Caco-2 (cell line): ENCODE measurements around the gene ZNF43. TPM values are rescaled to one million over a fixed set of nuclear protein-coding genes. Genes with fewer than 3 reads are reported as not detected.
"Not testable (repeated sequence)": the region's sequence is repeated elsewhere in the genome, so short reads cannot be mapped to it uniquely, and the experiment has no call there.

ENCODE experiments used
- BruUV-seq: library from RNA; stranded (reverse); fragments of 400-500 nt; replicated peaks from 2 replicates; lab custom pipeline; 2021; lab: Mats Ljungman, UMichigan
- CTCF ChIA-PET: fragments of 300-600 bp; sonication (Branson Sonifier 250); formaldehyde crosslinking; loops from one replicate; lab custom pipeline; 2022; ENCODE audit warnings: antibody characterized with exemption; lab: Charles Lee
- POLR2A ChIA-PET: fragments of 300-600 bp; sonication (Branson Sonifier 250); formaldehyde crosslinking; loops from one replicate; lab custom pipeline; 2022; ENCODE audit warnings: antibody characterized with exemption; lab: Charles Lee
- DNase-seq, 2 experiments: peaks; one replicate each; pipeline versions ENCODE4 v3.0.0 to v3.0.0-alpha.2; 2020 to 2022
- H3K27me3 ChIP-seq: replicated peaks from 2 replicates; pipeline ENCODE4 v1.6.0; 2011; ENCODE audit warnings: low read length; ENCODE audit not compliant: control insufficient read depth, insufficient read depth
- H3K36me3 ChIP-seq: 2 replicates; pipeline ENCODE4 v1.5.1; 2011; ENCODE audit warnings: low read length; ENCODE audit not compliant: control insufficient read depth, insufficient read depth
- H3K4me1 ChIP-seq: fragments of 250-450 bp; sonication (Bioruptor Pico); 2 replicates; pipeline ENCODE4 v1.5.1; 2020; ENCODE audit warnings: mild to moderate bottlenecking
- H3K4me3 ChIP-seq: 2 replicates; pipeline ENCODE4 v1.5.1; 2011; ENCODE audit warnings: low read depth, mild to moderate bottlenecking, control low read depth, low read length
- H3K9me3 ChIP-seq: fragments of 250-450 bp; sonication (Bioruptor Pico); 2 replicates; pipeline ENCODE4 v1.5.1; 2020; ENCODE audit warnings: mild to moderate bottlenecking, moderate library complexity
- H3K27ac Mint-ChIP-seq: one replicate; pipeline ENCODE4 v1.8.0; 2022; ENCODE audit warnings: mixed read lengths; ENCODE audit not compliant: unreplicated experiment
- H3K27me3 Mint-ChIP-seq: one replicate; pipeline ENCODE4 v1.8.0; 2022; ENCODE audit warnings: mixed read lengths; ENCODE audit not compliant: insufficient read depth, unreplicated experiment
- H3K36me3 Mint-ChIP-seq: one replicate; pipeline ENCODE4 v1.8.0; 2022; ENCODE audit warnings: mild to moderate bottlenecking, mixed read lengths; ENCODE audit not compliant: insufficient read depth, unreplicated experiment
- H3K4me1 Mint-ChIP-seq: one replicate; pipeline ENCODE4 v1.8.0; 2022; ENCODE audit warnings: low read depth, mixed read lengths; ENCODE audit not compliant: unreplicated experiment
- H3K4me3 Mint-ChIP-seq: one replicate; pipeline ENCODE4 v1.8.0; 2022; ENCODE audit warnings: mild to moderate bottlenecking, moderate library complexity, mixed read lengths; ENCODE audit not compliant: unreplicated experiment
- H3K9me3 Mint-ChIP-seq: one replicate; pipeline ENCODE4 v1.8.0; 2022; ENCODE audit warnings: mixed read lengths; ENCODE audit not compliant: unreplicated experiment
- intact Hi-C: fragments of 100-400 bp; cut with micrococcal nuclease; formaldehyde crosslinking; loops from one replicate; pipeline ENCODE4 v1.10.0; 2022; ENCODE audit not compliant: unreplicated experiment
- total RNA-seq: library from RNA; stranded (reverse); gene quantifications from 2 replicates; pipeline ENCODE4 v1.2.3, GENCODE V29; 2022
- TF ChIP-seq, protein P1 (sequence below), 2 experiments: fragments of 200-600 bp in 1 of 2; IDR thresholded peaks; 1 replicate in 1 of 2; 2 replicates in 1 of 2; pipeline versions ENCODE4 v1.5.1 to v1.8.0; 2011 to 2022; ENCODE audit warnings: antibody characterized with exemption in 1 of 2, control low read depth in 1 of 2, inconsistent platforms in 1 of 2, low read depth in 1 of 2, low read length in 1 of 2, mild to moderate bottlenecking in 1 of 2, moderate library complexity in 1 of 2; ENCODE audit not compliant: insufficient read depth in 1 of 2, severe bottlenecking in 1 of 2, unreplicated experiment in 1 of 2

Gene ZNF43
- total RNA-seq, 1 experiment from 2014 or later: not detected

DNA sequence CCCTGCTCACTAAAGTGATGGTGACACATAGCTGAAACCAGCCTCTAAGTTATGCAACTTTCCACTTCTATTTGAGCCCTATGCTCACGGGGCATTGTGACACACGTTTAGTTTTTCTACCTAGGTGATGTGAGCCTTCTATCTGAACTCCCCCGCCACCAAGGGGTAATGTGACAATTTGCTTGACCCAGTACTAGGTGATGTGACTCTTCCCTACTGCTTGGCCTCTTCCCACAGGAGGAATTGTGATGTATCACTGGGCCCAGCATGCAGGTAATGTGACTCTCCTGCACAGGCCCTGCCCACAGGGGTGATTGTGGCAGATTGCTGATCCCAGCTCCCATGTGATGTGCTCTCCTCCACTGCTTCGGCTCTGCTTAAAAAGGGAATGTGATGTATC lies 42.7 kb upstream of the ZNF43 start:
- H3K4me3 ChIP-seq: no peak overlapping the region
- no peaks in the 10 kb centered on the region for H3K36me3 Mint-ChIP-seq
- CTCF ChIA-PET: no interaction called here
- no peak for DNase-seq
- H3K4me3 Mint-ChIP-seq: no peak overlapping the region
- BruUV-seq: no TSS peak
- intact Hi-C loops: no loop called here
- no peaks in the 10 kb centered on the region for H3K27me3 Mint-ChIP-seq
- peaks cover 29% of the 10 kb centered on the region for H3K9me3 Mint-ChIP-seq
- TF ChIP-seq, protein P1, sequence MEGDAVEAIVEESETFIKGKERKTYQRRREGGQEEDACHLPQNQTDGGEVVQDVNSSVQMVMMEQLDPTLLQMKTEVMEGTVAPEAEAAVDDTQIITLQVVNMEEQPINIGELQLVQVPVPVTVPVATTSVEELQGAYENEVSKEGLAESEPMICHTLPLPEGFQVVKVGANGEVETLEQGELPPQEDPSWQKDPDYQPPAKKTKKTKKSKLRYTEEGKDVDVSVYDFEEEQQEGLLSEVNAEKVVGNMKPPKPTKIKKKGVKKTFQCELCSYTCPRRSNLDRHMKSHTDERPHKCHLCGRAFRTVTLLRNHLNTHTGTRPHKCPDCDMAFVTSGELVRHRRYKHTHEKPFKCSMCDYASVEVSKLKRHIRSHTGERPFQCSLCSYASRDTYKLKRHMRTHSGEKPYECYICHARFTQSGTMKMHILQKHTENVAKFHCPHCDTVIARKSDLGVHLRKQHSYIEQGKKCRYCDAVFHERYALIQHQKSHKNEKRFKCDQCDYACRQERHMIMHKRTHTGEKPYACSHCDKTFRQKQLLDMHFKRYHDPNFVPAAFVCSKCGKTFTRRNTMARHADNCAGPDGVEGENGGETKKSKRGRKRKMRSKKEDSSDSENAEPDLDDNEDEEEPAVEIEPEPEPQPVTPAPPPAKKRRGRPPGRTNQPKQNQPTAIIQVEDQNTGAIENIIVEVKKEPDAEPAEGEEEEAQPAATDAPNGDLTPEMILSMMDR (IDR thresholded peaks at IDR 0.05; ENCODE audit: insufficient read depth in 1 of 2, low read depth in 1 of 2, low read length in 1 of 2, severe bottlenecking in 1 of 2, unreplicated experiment in 1 of 2): no peak
- H3K4me1 ChIP-seq: no peaks in the 10 kb centered on the region
- POLR2A ChIA-PET: no interaction called here
- no peaks in the 10 kb centered on the region for H3K4me1 Mint-ChIP-seq
- H3K9me3 ChIP-seq: no peaks in the 10 kb centered on the region
- H3K36me3 ChIP-seq: no peaks in the 10 kb centered on the region
- no peak overlapping the region for H3K27ac Mint-ChIP-seq
- no peaks in the 10 kb centered on the region for H3K27me3 ChIP-seq

DNA sequence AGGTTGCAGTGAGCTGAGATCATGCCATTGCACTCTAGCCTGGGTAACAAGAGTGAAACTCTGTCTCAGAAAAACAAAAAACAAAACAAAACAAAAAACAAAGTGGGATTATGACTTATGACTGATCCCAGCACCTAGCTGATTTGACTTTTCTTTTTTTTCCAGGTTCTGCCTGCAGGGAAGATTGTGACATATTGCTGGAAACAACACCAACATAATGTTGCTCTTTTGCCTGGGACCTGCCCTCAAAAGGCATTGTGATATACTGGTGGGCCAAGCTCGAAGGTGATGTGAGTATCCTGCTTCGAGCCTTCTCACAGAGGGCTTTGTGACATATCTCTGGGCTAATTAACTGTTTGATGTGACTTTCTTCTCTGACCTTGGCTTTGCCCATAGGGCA lies 42.0 kb upstream of the ZNF43 start:
- no peak for DNase-seq
- TF ChIP-seq, protein P1 (IDR thresholded peaks at IDR 0.05; ENCODE audit: insufficient read depth in 1 of 2, low read depth in 1 of 2, low read length in 1 of 2, severe bottlenecking in 1 of 2, unreplicated experiment in 1 of 2): no peak
- Histone ChIP-seq H3K4me3 (no peak overlapping the region), H3K36me3 (no peaks in the 10 kb centered on the region), H3K4me1 (no peaks in the 10 kb centered on the region), H3K27me3 (no peaks in the 10 kb centered on the region), H3K9me3 (no peaks in the 10 kb centered on the region)
- intact Hi-C loops: no loop called here
- H3K27ac Mint-ChIP-seq: no peak overlapping the region
- peaks cover 28% of the 10 kb centered on the region for H3K9me3 Mint-ChIP-seq
- H3K4me3 Mint-ChIP-seq: no peak overlapping the region
- H3K27me3 Mint-ChIP-seq: no peaks in the 10 kb centered on the region
- H3K4me1 Mint-ChIP-seq: no peaks in the 10 kb centered on the region
- CTCF ChIA-PET: no interaction called here
- POLR2A ChIA-PET: no interaction called here
- H3K36me3 Mint-ChIP-seq: no peaks in the 10 kb centered on the region
- no TSS peak for BruUV-seq

DNA sequence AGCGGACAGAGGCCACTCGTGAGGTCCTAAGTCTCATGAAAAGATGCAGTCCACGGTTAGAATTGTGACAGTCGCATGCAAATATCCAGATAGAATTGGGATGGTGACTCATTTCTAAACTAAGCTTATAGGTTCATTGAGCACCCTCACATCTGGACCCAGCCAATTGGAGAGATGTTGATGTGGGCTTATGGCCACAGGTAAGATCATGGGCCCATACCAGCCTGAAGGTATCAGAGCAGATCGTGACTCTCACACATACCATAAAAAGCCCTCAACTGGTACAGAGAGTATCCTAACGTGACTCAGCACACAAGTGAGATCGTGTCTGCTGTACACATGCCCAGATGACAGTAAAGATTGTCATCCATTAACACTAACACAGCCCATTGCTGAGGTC lies 40.6 kb upstream of the ZNF43 start:
- H3K27me3 Mint-ChIP-seq, POLR2A ChIA-PET, DNase-seq, CTCF ChIA-PET, BruUV-seq, H3K27ac Mint-ChIP-seq, H3K9me3 ChIP-seq, H3K4me3 ChIP-seq, H3K4me1 Mint-ChIP-seq, H3K4me3 Mint-ChIP-seq, H3K27me3 ChIP-seq, H3K36me3 ChIP-seq, H3K4me1 ChIP-seq, intact Hi-C loops, H3K36me3 Mint-ChIP-seq: not testable (repeated sequence)
- H3K9me3 Mint-ChIP-seq: peaks cover 28% of the 10 kb centered on the region
